Measurements from ENCODE around the gene SLC25A22. TPM values are rescaled to one million over a fixed set of nuclear protein-coding genes. Genes with fewer than 3 reads are reported as not detected.
A peak's percentile ranks its signal among the peaks of the same experiment; 100 is the strongest.

SLC25A22 gene
- total RNA-seq, 1 donor from 2014 or later = 3.9 TPM

- H3K4me3 ChIP-seq = peak overlapping the region; percentile 94
- peaks cover 54% of the 10 kb centered on the region for H3K4me1 ChIP-seq
- intact Hi-C loops (cut with micrococcal nuclease) = no loop called here
- no peak for TF ChIP-seq CTCF (IDR thresholded peaks at IDR 0.05; ENCODE audit: borderline replicate concordance)
- no peak overlapping the region for H3K27ac ChIP-seq (replicated peaks)
- H3K9me3 ChIP-seq (replicated peaks) = no peaks in the 10 kb centered on the region
- DNase-seq = no peak
- peaks cover 26% of the 10 kb centered on the region for H3K36me3 ChIP-seq
- H3K27me3 ChIP-seq (ENCODE audit: low read depth) = no peaks in the 10 kb centered on the region
Observed at GRCh38 chr11:776263-776560, 21.9 kb downstream of the SLC25A22 start.

DNA sequence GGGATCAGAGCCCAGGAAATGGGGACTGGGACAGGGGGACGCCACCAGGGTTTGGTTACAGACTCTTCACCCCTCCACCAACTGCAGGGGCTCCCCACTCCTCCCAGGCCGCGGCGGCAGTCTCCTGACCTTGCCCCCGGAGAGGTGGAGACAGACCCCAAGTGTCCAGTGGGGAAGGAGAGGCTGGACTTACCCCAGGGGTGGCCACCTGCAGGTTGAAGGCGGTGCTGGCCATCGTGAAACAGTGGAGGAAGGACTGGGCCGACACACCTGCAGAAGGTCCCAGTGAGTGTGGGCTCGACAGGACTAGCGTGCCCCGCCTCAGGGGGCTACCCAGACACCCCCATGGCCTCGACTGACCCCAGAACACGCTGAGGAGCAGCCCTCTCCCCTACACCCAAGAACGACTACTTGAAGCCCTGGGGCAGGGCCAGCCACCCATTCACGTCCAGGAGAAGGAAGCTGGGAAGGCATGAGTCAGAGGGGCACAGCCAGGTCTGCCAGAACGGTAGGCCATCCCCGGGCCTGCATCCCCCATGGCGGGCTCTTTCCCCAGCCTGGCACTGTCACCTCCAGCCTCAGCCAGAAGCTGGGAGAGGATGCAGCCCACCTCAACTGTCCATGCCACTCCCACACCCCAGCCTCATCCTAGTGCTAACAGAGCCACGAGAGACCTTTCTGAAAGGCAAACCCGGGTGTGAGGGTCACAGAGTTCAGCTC is 23.0 kb downstream of the SLC25A22 start:
- no peak overlapping the region for H3K27ac ChIP-seq (replicated peaks)
- H3K4me1 ChIP-seq = peaks cover 54% of the 10 kb centered on the region
- no peaks in the 10 kb centered on the region for H3K27me3 ChIP-seq (ENCODE audit: low read depth)
- H3K4me3 ChIP-seq = peak overlapping the region; percentile 94
- H3K36me3 ChIP-seq = peaks cover 37% of the 10 kb centered on the region
- intact Hi-C loops (cut with micrococcal nuclease) = no loop called here
- no peak for TF ChIP-seq CTCF (IDR thresholded peaks at IDR 0.05; ENCODE audit: borderline replicate concordance)
- DNase-seq = no peak
- H3K9me3 ChIP-seq (replicated peaks) = no peaks in the 10 kb centered on the region

DNA sequence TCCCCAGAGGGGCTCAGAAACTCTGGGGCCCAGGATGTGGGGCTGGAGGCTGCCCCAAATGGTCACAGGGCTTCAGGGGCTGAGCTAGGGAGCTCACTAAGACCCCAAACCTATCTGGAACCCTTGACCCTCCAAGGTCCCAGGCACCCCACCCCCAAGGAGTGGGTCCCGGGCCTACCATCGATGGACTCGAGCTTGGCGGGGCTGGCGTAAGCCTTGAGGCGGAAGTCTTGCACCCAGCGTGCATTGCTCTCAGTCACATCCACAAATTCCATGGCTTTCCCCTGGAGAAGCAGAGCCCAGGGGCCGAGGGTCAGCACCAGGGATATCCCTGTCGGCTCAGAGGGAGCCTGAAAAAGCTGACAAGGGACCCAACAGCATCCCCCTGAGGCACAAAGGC is 24.3 kb downstream of the SLC25A22 start:
- H3K27ac ChIP-seq (replicated peaks) = no peak overlapping the region
- no peaks in the 10 kb centered on the region for H3K27me3 ChIP-seq (ENCODE audit: low read depth)
- peaks cover 50% of the 10 kb centered on the region for H3K4me1 ChIP-seq
- H3K9me3 ChIP-seq (replicated peaks) = no peaks in the 10 kb centered on the region
- H3K36me3 ChIP-seq = peaks cover 42% of the 10 kb centered on the region
- intact Hi-C loops (cut with micrococcal nuclease) = no loop called here
- no peak overlapping the region for H3K4me3 ChIP-seq
- no peak for DNase-seq
- no peak for TF ChIP-seq CTCF (IDR thresholded peaks at IDR 0.05; ENCODE audit: borderline replicate concordance)

GRCh38 chr11:773425-773824 is 24.7 kb downstream of the SLC25A22 start:
- peaks cover 46% of the 10 kb centered on the region for H3K4me1 ChIP-seq
- no peak overlapping the region for H3K27ac ChIP-seq (replicated peaks)

GRCh38 chr11:772429-773390 is 25.4 kb downstream of the SLC25A22 start:
- no peaks in the 10 kb centered on the region for H3K27me3 ChIP-seq (ENCODE audit: low read depth)
- no peak for DNase-seq
- TF ChIP-seq CTCF (IDR thresholded peaks at IDR 0.05; ENCODE audit: borderline replicate concordance) = no peak
- H3K27ac ChIP-seq (replicated peaks) = no peak overlapping the region
- peaks cover 42% of the 10 kb centered on the region for H3K36me3 ChIP-seq
- H3K9me3 ChIP-seq (replicated peaks) = no peaks in the 10 kb centered on the region
- no peak overlapping the region for H3K4me3 ChIP-seq
- H3K4me1 ChIP-seq = peaks cover 39% of the 10 kb centered on the region
- intact Hi-C loops (cut with micrococcal nuclease) = no loop called here

More at GRCh38 chr11:773425-773824, 24.7 kb downstream of the SLC25A22 start:
- Histone ChIP-seq H3K9me3 (replicated peaks) (no peaks in the 10 kb centered on the region), H3K36me3 (peaks cover 42% of the 10 kb centered on the region), H3K4me3 (no peak overlapping the region), H3K27me3 (ENCODE audit: low read depth) (no peaks in the 10 kb centered on the region)
- no peak for TF ChIP-seq CTCF (IDR thresholded peaks at IDR 0.05; ENCODE audit: borderline replicate concordance)
- DNase-seq = no peak
- intact Hi-C loops (cut with micrococcal nuclease) = no loop called here

Data from left ventricle myocardium inferior (tissue), 1 donor.